K562 (cell line): ENCODE data around the gene FKBP15. TPM values are rescaled to one million over a fixed set of nuclear protein-coding genes. Genes with fewer than 3 reads are reported as not detected.
A peak's percentile ranks its signal among the peaks of the same experiment; 100 is the strongest.

Experiments used
- ATAC-seq: fragments of 200-7000 bp; cut with Tn5 transposase; 3 replicates; pipeline ENCODE4 v1.9.1; 2020; ENCODE audit warnings: moderate library complexity
- BruUV-seq: library from RNA; stranded (reverse); fragments of 400-500 nt; replicated peaks from 2 replicates; lab custom pipeline; 2021; lab: Mats Ljungman, UMichigan
- CTCF ChIA-PET: fragments of 300-600 bp; formaldehyde crosslinking; extraction: SDS; loops from one replicate; lab custom pipeline; 2021; ENCODE audit warnings: low intra/inter-chr PET ratio; lab: Yijun Ruan, JAX
- POLR2A ChIA-PET: fragments of 300-600, 350-650 bp; sonication (Branson Sonifier 250); formaldehyde crosslinking; extraction: SDS; loops from one replicate; lab custom pipeline; 2021; ENCODE audit warnings: antibody characterized with exemption, inconsistent platforms; lab: Yijun Ruan, JAX
- DNase-seq, 4 experiments: peaks; one replicate each; pipeline versions ENCODE4 v3.0.0 to v3.0.0-alpha.2; 2011 to 2018; ENCODE audit warnings: low spot score in 3 of 4, mixed read lengths in 3 of 4; ENCODE audit errors: extremely low read depth in 1 of 4
- FAIRE-seq: peaks from 2 replicates; lab custom pipeline; 2011; peaks lifted over from hg19 to GRCh38; lab: Jason Lieb, UNC
- H2AFZ ChIP-seq: 2 replicates; pipeline ENCODE4 v1.6.0; 2011; ENCODE audit warnings: low read depth, low read length, control low read depth, inconsistent platforms
- H3K27ac ChIP-seq: fragments of 200-600 bp; 3 replicates; pipeline ENCODE4 v1.8.0; 2011; ENCODE audit warnings: low read depth, mild to moderate bottlenecking, control low read depth, inconsistent platforms, low read length, moderate library complexity, mixed read lengths; ENCODE audit errors: extremely low read depth
- H3K27me3 ChIP-seq, 2 experiments: fragments of 300-600 bp in 1 of 2; 2 replicates in 1 of 2; 3 replicates in 1 of 2; pipeline versions ENCODE4 v1.6.0 to v1.8.0; 2011; ENCODE audit warnings: inconsistent platforms in 2 of 2, low read length in 2 of 2, mild to moderate bottlenecking in 1 of 2, mixed read lengths in 1 of 2, moderate library complexity in 1 of 2; ENCODE audit not compliant: control insufficient read depth in 2 of 2, insufficient read depth in 2 of 2
- H3K36me3 ChIP-seq: fragments of 300-600 bp; 3 replicates; pipeline ENCODE4 v1.8.0; 2011; ENCODE audit warnings: mild to moderate bottlenecking, low read length, inconsistent platforms; ENCODE audit not compliant: control insufficient read depth, insufficient read depth
- H3K4me1 ChIP-seq, 2 experiments: fragments of 200-600 bp in 1 of 2; replicated peaks in 1 of 2; 2 replicates in 1 of 2; 3 replicates in 1 of 2; pipeline versions ENCODE4 v1.5.1 to v1.8.0; 2011; ENCODE audit warnings: inconsistent platforms in 2 of 2, low read length in 2 of 2, mild to moderate bottlenecking in 1 of 2, mixed read lengths in 1 of 2, moderate library complexity in 1 of 2; ENCODE audit not compliant: control insufficient read depth in 2 of 2, insufficient read depth in 2 of 2
- H3K4me2 ChIP-seq: 2 replicates; pipeline ENCODE4 v1.6.1; 2011; ENCODE audit warnings: low read length, control low read depth, inconsistent platforms, mixed read lengths; ENCODE audit not compliant: insufficient read depth
- H3K4me3 ChIP-seq: fragments of 200-600 bp; sonication (generic), shearing (Covaris generic); 2 replicates; pipeline ENCODE4 v1.5.1; 2016; ENCODE audit warnings: control low read depth, inconsistent platforms
- H3K79me2 ChIP-seq: fragments of 200-600 bp; 3 replicates; pipeline ENCODE4 v1.8.0; 2011; ENCODE audit warnings: low read length, inconsistent platforms; ENCODE audit not compliant: control insufficient read depth, insufficient read depth
- H3K9ac ChIP-seq, 2 experiments: 2 replicates each; pipeline versions ENCODE4 v1.6.0 to v1.6.1; 2011; ENCODE audit warnings: low read depth in 2 of 2, low read length in 2 of 2, control low read depth in 1 of 2, inconsistent platforms in 1 of 2, mild to moderate bottlenecking in 1 of 2, mixed read lengths in 1 of 2; ENCODE audit not compliant: insufficient read depth in 1 of 2
- H3K9me1 ChIP-seq: one replicate; pipeline ENCODE4 v1.6.0; 2011; ENCODE audit warnings: inconsistent platforms, mild to moderate bottlenecking, low read length, moderate library complexity; ENCODE audit not compliant: control insufficient read depth, insufficient read depth
- H3K9me3 ChIP-seq: replicated peaks from 2 replicates; pipeline ENCODE4 v1.5.1; 2011; ENCODE audit warnings: low read depth, low read length, inconsistent platforms; ENCODE audit not compliant: control insufficient read depth, insufficient read depth
- H4K20me1 ChIP-seq: replicated peaks from 2 replicates; pipeline ENCODE4 v1.6.1; 2011; ENCODE audit warnings: low read length, inconsistent platforms, mixed read lengths; ENCODE audit not compliant: control insufficient read depth, insufficient read depth
- ATF3 ChIP-seq, 2 experiments: fragments of 450-650 bp in 1 of 2; sonication (generic) in 1 of 2; formaldehyde crosslinking in 1 of 2; IDR thresholded peaks in 1 of 2; conservative IDR thresholded peaks in 1 of 2; 2 replicates each; pipeline versions ENCODE4 v1.6.1 to v1.8.1; 2016 to 2023; ENCODE audit warnings: mild to moderate bottlenecking in 2 of 2, moderate library complexity in 2 of 2, inconsistent platforms in 1 of 2, missing genetic modification reagents in 1 of 2
- BRF1 ChIP-seq: IDR thresholded peaks from 3 replicates; pipeline ENCODE4 v1.6.1; 2011; ENCODE audit warnings: borderline replicate concordance, mild to moderate bottlenecking; ENCODE audit not compliant: insufficient read length; ENCODE audit errors: extremely low read depth
- ETV1 ChIP-seq: fragments of 450-650 bp; conservative IDR thresholded peaks from 2 replicates; pipeline ENCODE4 v1.6.1; 2016; ENCODE audit warnings: missing genetic modification characterization, control low read depth, low read depth, missing compliant biosample characterization
- KHSRP ChIP-seq: fragments of 450-650 bp; IDR thresholded peaks from 2 replicates; pipeline ENCODE4 v1.6.1; 2017
- MECOM ChIP-seq: fragments of 250-450 bp; sonication (Bioruptor Pico); IDR thresholded peaks from 2 replicates; pipeline ENCODE4 v1.8.0; 2022; ENCODE audit warnings: inconsistent platforms
- MIER1 ChIP-seq: fragments of 450-650 bp; IDR thresholded peaks from 2 replicates; pipeline ENCODE4 v1.6.1; 2016; ENCODE audit warnings: antibody characterized with exemption, mild to moderate bottlenecking, low read depth
- PHB2 ChIP-seq: fragments of 450-650 bp; IDR thresholded peaks from 2 replicates; pipeline ENCODE4 v1.6.1; 2017; ENCODE audit warnings: low read depth
- RFX7 ChIP-seq: fragments of 250-450 bp; sonication (Bioruptor Pico); IDR thresholded peaks from 2 replicates; pipeline ENCODE4 v1.5.1; 2021; ENCODE audit warnings: mild to moderate bottlenecking
- SRSF9 ChIP-seq: fragments of 200-400 bp; formaldehyde crosslinking; IDR thresholded peaks from 2 replicates; pipeline ENCODE4 v1.6.1; 2017; ENCODE audit warnings: low read depth, low read length, borderline replicate concordance
- TBL1XR1 ChIP-seq, 2 experiments: IDR thresholded peaks; 2 replicates each; pipeline ENCODE4 v1.6.1; 2012; ENCODE audit warnings: improper control_type of control experiment in 2 of 2, low read length in 2 of 2, mild to moderate bottlenecking in 1 of 2
- ZNF23 ChIP-seq: fragments of 250-450 bp; sonication (Bioruptor Pico); IDR thresholded peaks from 2 replicates; pipeline ENCODE4 v1.4.0; 2020; ENCODE audit warnings: mild to moderate bottlenecking
- ZNF551 ChIP-seq: fragments of 250-450 bp; sonication (Bioruptor Pico); IDR thresholded peaks from 2 replicates; pipeline ENCODE4 v1.5.0; 2021; ENCODE audit warnings: mild to moderate bottlenecking, moderate library complexity
- WGBS: fragments of 100-300 bp; shearing (Covaris generic); methylation state at CpG from one replicate; pipeline ENCODE4 v1.1.6; 2016; ENCODE audit warnings: low coverage, mixed read lengths; ENCODE audit not compliant: insufficient coverage; ENCODE audit errors: missing lambda C conversion rate; 5-methylcytosine and 5-hydroxymethylcytosine counted together
- in situ Hi-C: fragments of 300-500 bp; cut with MboI; formaldehyde crosslinking; loops from 4 replicates; pipeline ENCODE4 v1.15.0; 2018; ENCODE audit warnings: inconsistent platforms, mixed read lengths
- intact Hi-C: fragments of 100-400 bp; cut with micrococcal nuclease; formaldehyde crosslinking; loops from 2 replicates; pipeline ENCODE4 v1.14.2; 2022
- polyA plus RNA-seq, 8 experiments: library from polyadenylated mRNA; depleted of rRNA in 4 of 8; stranded (reverse) in 5 of 8; unstranded in 3 of 8; fragments of >200 nt; fragmentation: Nextera tagmentation in 2 of 8; fragmentation: Illumina TruSeq in 1 of 8; extraction: Ambion mirVana in 2 of 8; extraction: Trizol in 1 of 8; gene quantifications; 2 replicates each; pipeline versions ENCODE4 v1.2.1 to v1.2.3, GENCODE V29; 2011 to 2014; ENCODE audit warnings: inconsistent platforms in 1 of 8, missing spikeins in 1 of 8
- total RNA-seq, 7 experiments: library from RNA; depleted of rRNA in 6 of 7; stranded (reverse); fragments of >200 nt in 6 of 7; fragmentation: Illumina TruSeq in 2 of 7; extraction: Trizol in 2 of 7; gene quantifications; 2 replicates each; pipeline versions ENCODE4 v1.2.1 to v1.2.3, GENCODE V29; 2011 to 2021; ENCODE audit warnings: low replicate concordance in 1 of 7
- TF ChIP-seq, protein P1 (sequence below): sonication (generic); formaldehyde crosslinking; IDR thresholded peaks from 2 replicates; pipeline ENCODE4 v1.9.0; 2022; ENCODE audit warnings: mild to moderate bottlenecking, missing genetic modification reagents

FKBP15 gene
- total and polyA plus RNA-seq, 9 of the 15 experiments (the other 6 are each of a cell fraction or from before 2014, with no cell fraction given): 8.7 to 38.0 (median 18.9) TPM

GRCh38 chr9:113151696-113152630 is 69.1 kb downstream of the FKBP15 start (continued):
- TF ChIP-seq, protein P1, sequence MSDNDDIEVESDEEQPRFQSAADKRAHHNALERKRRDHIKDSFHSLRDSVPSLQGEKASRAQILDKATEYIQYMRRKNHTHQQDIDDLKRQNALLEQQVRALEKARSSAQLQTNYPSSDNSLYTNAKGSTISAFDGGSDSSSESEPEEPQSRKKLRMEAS (CRISPR knock-in tag): no peak
- TF ChIP-seq ATF3 (IDR thresholded peaks at IDR 0.05) (no peak), ATF3 (CRISPR knock-in tag; conservative IDR thresholded peaks at IDR 0.05) (no peak)

GRCh38 chr9:113150670-113151611 is 70.1 kb downstream of the FKBP15 start, which contains the start of gene SLC31A2:
Gene SLC31A2, plus strand, starts transcription at chr9:113151007. Its CDS starts 68 bp downstream, at chr9:113151075.
- CTCF ChIA-PET: interaction anchor here (0.6 to 1.3 kb wide), 2 partner anchors 39 to 1121 kb away, joined by 3 to 4 read pairs; no protein-coding TSS in a partner anchor
- TF ChIP-seq ETV1: no peak
- TF ChIP-seq ZNF23 (CRISPR knock-in tag): no peak
- TF ChIP-seq BRF1: no peak
- no peak for TF ChIP-seq PHB2
- no peak for TF ChIP-seq RFX7 (CRISPR knock-in tag)
- TF ChIP-seq SRSF9: no peak
- TF ChIP-seq MECOM (CRISPR knock-in tag): no peak
- TF ChIP-seq ZNF551 (CRISPR knock-in tag): no peak
- no peak for TF ChIP-seq KHSRP
- TF ChIP-seq MIER1: no peak
- no peak for TF ChIP-seq TBL1XR1 (IDR thresholded peaks at IDR 0.05; ENCODE audit: low read length in 2 of 2)

More at GRCh38 chr9:113150670-113151611, 70.1 kb downstream of the FKBP15 start, which contains the start of gene SLC31A2:
- peak within 1 kb of the TSS; percentile 64 to 94; a peak in 3 of 4 replicates for H3K9ac ChIP-seq
- no peaks in the 10 kb centered on the region for H3K9me1 ChIP-seq
- POLR2A ChIA-PET: interaction anchor here (0.6 to 1.2 kb wide), 6 partner anchors 12 to 429 kb away, joined by 3 to 5 read pairs (median 3); partner anchors contain the start of genes FKBP15 and SLC31A1
- H3K36me3 ChIP-seq: no peaks in the 10 kb centered on the region
- H3K4me1 ChIP-seq: peaks cover 11 to 14% of the 10 kb centered on the region in 2 experiments; a peak in 4 of 5 replicates
- peak within 1 kb of the TSS; percentile 83 for H3K4me2 ChIP-seq
- BruUV-seq: no TSS peak
- peak within 1 kb of the TSS; percentile 67 for H3K4me3 ChIP-seq
- in situ Hi-C loops: no loop called here
- 2% methylated on average over 48 of the region's 87 CpGs for WGBS
- peak within 1 kb of the TSS; percentile 43; the same call in 1 of the 3 replicates for H3K27ac ChIP-seq
- DNase-seq (peak; percentile 91 to 95 (median 94)), FAIRE-seq (peak; percentile 65), ATAC-seq (peak; percentile 98)
- peak within 1 kb of the TSS; percentile 94 for H2AFZ ChIP-seq
- peaks cover 0 to 6% of the 10 kb centered on the region in 2 experiments; a peak in 1 of 5 replicates for H3K27me3 ChIP-seq
- intact Hi-C loops: no loop called here
- H4K20me1 ChIP-seq: no peaks in the 10 kb centered on the region
- H3K79me2 ChIP-seq: no peaks in the 10 kb centered on the region
- no peaks in the 10 kb centered on the region for H3K9me3 ChIP-seq
